Natural killer cell (primary cell): ENCODE measurements around the gene HSPB8. TPM values are rescaled to one million over a fixed set of nuclear protein-coding genes. Genes with fewer than 3 reads are reported as not detected.

ENCODE experiments used
- ATAC-seq, 3 donors: fragments of 150-1000 bp in 2 of 3; fragments of 200-7000 bp in 1 of 3; cut with Tn5 transposase; 1 replicate in 1 of 3; 2 replicates in 2 of 3; pipeline ENCODE4 v1.10.0; 2021; ENCODE audit warnings: mild to moderate bottlenecking in 2 of 3, moderate library complexity in 2 of 3
- DNase-seq, 2 donors: peaks; one replicate each; pipeline versions ENCODE4 v3.0.0 to v3.0.0-alpha.2; 2013 to 2021; ENCODE audit warnings: mixed read lengths in 1 of 2
- H3K27ac ChIP-seq: one replicate; pipeline ENCODE4 v1.5.1; 2013; ENCODE audit warnings: mild to moderate bottlenecking, low read length
- H3K27me3 ChIP-seq: one replicate; pipeline ENCODE4 v1.6.1; 2013; ENCODE audit warnings: low read length; ENCODE audit not compliant: control insufficient read depth, insufficient read depth
- H3K36me3 ChIP-seq: one replicate; pipeline ENCODE4 v1.6.1; 2013; ENCODE audit warnings: low read length; ENCODE audit not compliant: control insufficient read depth, insufficient read depth
- H3K4me1 ChIP-seq: one replicate; pipeline ENCODE4 v1.6.1; 2013; ENCODE audit warnings: low read length; ENCODE audit not compliant: control insufficient read depth, insufficient read depth
- H3K4me3 ChIP-seq: one replicate; pipeline ENCODE4 v1.5.1; 2013; ENCODE audit warnings: low read length
- H3K9me3 ChIP-seq: one replicate; pipeline ENCODE4 v1.6.1; 2013; ENCODE audit warnings: low read length; ENCODE audit not compliant: control insufficient read depth, insufficient read depth
- H3K27ac Mint-ChIP-seq, 2 donors: one replicate each; pipeline ENCODE4 v1.8.0; 2022; ENCODE audit warnings: mild to moderate bottlenecking in 2 of 2, mixed read lengths in 2 of 2, moderate library complexity in 1 of 2
- H3K27me3 Mint-ChIP-seq, 2 donors: one replicate each; pipeline ENCODE4 v1.8.0; 2022; ENCODE audit warnings: low read depth in 2 of 2, mixed read lengths in 2 of 2
- H3K36me3 Mint-ChIP-seq: one replicate; pipeline ENCODE4 v1.8.0; 2022; ENCODE audit warnings: mixed read lengths
- H3K4me1 Mint-ChIP-seq, 2 donors: one replicate each; pipeline ENCODE4 v1.8.0; 2022; ENCODE audit warnings: mixed read lengths in 2 of 2
- H3K4me3 Mint-ChIP-seq: one replicate; pipeline ENCODE4 v1.8.0; 2022; ENCODE audit warnings: mild to moderate bottlenecking, moderate library complexity, mixed read lengths
- H3K9me3 Mint-ChIP-seq, 2 donors: one replicate each; pipeline ENCODE4 v1.8.0; 2022; ENCODE audit warnings: mixed read lengths in 2 of 2
- CTCF ChIP-seq: fragments of 200-600 bp; IDR thresholded peaks from one replicate; pipeline ENCODE4 v1.8.0; 2022; ENCODE audit warnings: antibody characterized with exemption
- WGBS: methylation state at CpG from one replicate; pipeline ENCODE4 v1.1.7; 2013; ENCODE audit warnings: missing lambda C conversion rate; ENCODE audit not compliant: insufficient coverage; 5-methylcytosine and 5-hydroxymethylcytosine counted together
- intact Hi-C: fragments of 100-400 bp; cut with micrococcal nuclease; formaldehyde crosslinking; loops from one replicate; pipeline ENCODE4 v1.14.2; 2022
- total RNA-seq, 4 donors: library from RNA; stranded (reverse); fragments of 120-200 nt in 1 of 4; gene quantifications; one replicate each; pipeline versions ENCODE4 v1.2.3 to v1.2.4, GENCODE V29; 2013 to 2022

The HSPB8 gene
- total RNA-seq, 3 donors from 2014 or later (not counting 1 experiment from before 2014, with no cell fraction given), result not detected

GRCh38 chr12:119195256-119195655 lies 16.5 kb downstream of the HSPB8 start:
- H3K4me1 Mint-ChIP-seq, result no peaks in the 10 kb centered on the region
- peaks cover 0 to 4% of the 10 kb centered on the region in 2 donors for H3K27me3 Mint-ChIP-seq
- no peak for ATAC-seq
- intact Hi-C loops, result no loop called here
- H3K36me3 Mint-ChIP-seq, result no peaks in the 10 kb centered on the region
- no peak for TF ChIP-seq CTCF
- Histone ChIP-seq H3K36me3 (no peaks in the 10 kb centered on the region), H3K27me3 (no peaks in the 10 kb centered on the region), H3K4me3 (no peak overlapping the region), H3K27ac (no peak overlapping the region), H3K9me3 (no peaks in the 10 kb centered on the region), H3K4me1 (no peaks in the 10 kb centered on the region)
- no peaks in the 10 kb centered on the region for H3K9me3 Mint-ChIP-seq
- H3K27ac Mint-ChIP-seq, result no peak overlapping the region
- no peak for DNase-seq
- 94% methylated on average over 16 of the region's 16 CpGs for WGBS
- H3K4me3 Mint-ChIP-seq, result no peak overlapping the region

GRCh38 chr12:119198440-119198839 lies 19.7 kb downstream of the HSPB8 start:
- 96% methylated on average over 2 of the region's 2 CpGs for whole genome bisulfite sequencing
- Mint-ChIP-seq H3K27ac (no peak overlapping the region), H3K27me3 (peaks cover 0 to 4% of the 10 kb centered on the region in 2 donors), H3K36me3 (no peaks in the 10 kb centered on the region), H3K9me3 (no peaks in the 10 kb centered on the region), H3K4me3 (no peak overlapping the region), H3K4me1 (no peaks in the 10 kb centered on the region)
- DNase-seq (no peak), ATAC-seq (no peak)
- Histone ChIP-seq H3K36me3 (no peaks in the 10 kb centered on the region), H3K4me3 (no peak overlapping the region), H3K27me3 (no peaks in the 10 kb centered on the region), H3K9me3 (no peaks in the 10 kb centered on the region), H3K4me1 (no peaks in the 10 kb centered on the region), H3K27ac (no peak overlapping the region)
- intact Hi-C loops, result no loop called here
- TF ChIP-seq CTCF, result no peak

GRCh38 chr12:119200601-119201000 lies 21.9 kb downstream of the HSPB8 start:
- no peak overlapping the region for H3K27ac Mint-ChIP-seq
- DNase-seq (no peak), ATAC-seq (no peak)
- no peaks in the 10 kb centered on the region for H3K27me3 ChIP-seq
- H3K4me1 ChIP-seq, result no peaks in the 10 kb centered on the region
- no peaks in the 10 kb centered on the region for H3K9me3 ChIP-seq
- WGBS, result 84% methylated on average over 4 of the region's 4 CpGs
- no peaks in the 10 kb centered on the region for H3K36me3 Mint-ChIP-seq
- H3K9me3 Mint-ChIP-seq, result no peaks in the 10 kb centered on the region
- H3K4me3 ChIP-seq, result no peak overlapping the region
- no peak overlapping the region for H3K27ac ChIP-seq
- intact Hi-C loops, result no loop called here
- no peaks in the 10 kb centered on the region for H3K27me3 Mint-ChIP-seq
- no peaks in the 10 kb centered on the region for H3K4me1 Mint-ChIP-seq
- no peak for TF ChIP-seq CTCF
- H3K4me3 Mint-ChIP-seq, result no peak overlapping the region
- H3K36me3 ChIP-seq, result no peaks in the 10 kb centered on the region

GRCh38 chr12:119201789-119202543 lies 23.2 kb downstream of the HSPB8 start:
- Mint-ChIP-seq H3K27me3 (no peaks in the 10 kb centered on the region), H3K4me3 (no peak overlapping the region), H3K27ac (no peak overlapping the region), H3K4me1 (no peaks in the 10 kb centered on the region), H3K36me3 (no peaks in the 10 kb centered on the region), H3K9me3 (no peaks in the 10 kb centered on the region)
- 87% methylated on average over 6 of the region's 9 CpGs for WGBS
- DNase-seq (no peak), ATAC-seq (no peak)
- TF ChIP-seq CTCF, result no peak
- no peaks in the 10 kb centered on the region for H3K4me1 ChIP-seq
- no peak overlapping the region for H3K27ac ChIP-seq
- intact Hi-C loops, result no loop called here
- H3K27me3 ChIP-seq, result no peaks in the 10 kb centered on the region
- no peaks in the 10 kb centered on the region for H3K36me3 ChIP-seq
- no peaks in the 10 kb centered on the region for H3K9me3 ChIP-seq
- no peak overlapping the region for H3K4me3 ChIP-seq
